Measurements from ENCODE around the gene MYLK2. TPM values are rescaled to one million over a fixed set of nuclear protein-coding genes. Genes with fewer than 3 reads are reported as not detected.
A peak's percentile ranks its signal among the peaks of the same experiment; 100 is the strongest.

The MYLK2 gene
- total RNA-seq, 3 donors from 2014 or later (not counting 1 experiment from before 2014, with no cell fraction given), result 0.12 TPM; not detected in 2

- Histone ChIP-seq H3K4me3 (ENCODE audit: low read length) (no peak overlapping the region), H3K9me3 (ENCODE audit: control insufficient read depth, insufficient read depth, low read length) (no peaks in the 10 kb centered on the region), H3K36me3 (ENCODE audit: control insufficient read depth, insufficient read depth, low read length) (no peaks in the 10 kb centered on the region), H3K4me1 (ENCODE audit: control insufficient read depth, insufficient read depth, low read length) (peaks cover 7% of the 10 kb centered on the region), H3K27me3 (ENCODE audit: control insufficient read depth, insufficient read depth, low read length) (no peaks in the 10 kb centered on the region), H3K27ac (ENCODE audit: low read length) (no peak overlapping the region)
- no peaks in the 10 kb centered on the region for H3K36me3 Mint-ChIP-seq
- ATAC-seq, result peak; percentile 83 to 98 (median 97)
- peaks cover 0 to 6% of the 10 kb centered on the region in 2 donors for H3K4me1 Mint-ChIP-seq
- 9% methylated on average over 24 of the region's 29 CpGs for WGBS (ENCODE audit: insufficient coverage)
- TF ChIP-seq CTCF (IDR thresholded peaks at IDR 0.05), result peak; percentile 99
- H3K27ac Mint-ChIP-seq, result no peak overlapping the region
- peaks cover 0 to 4% of the 10 kb centered on the region in 2 donors for H3K27me3 Mint-ChIP-seq (ENCODE audit: low read depth in 2 of 2)
- H3K4me3 Mint-ChIP-seq, result no peak overlapping the region
- intact Hi-C loops (cut with micrococcal nuclease), result loop anchor here (1.0 to 5.0 kb wide), 4 partner anchors 24 to 830 kb away; no protein-coding TSS in a partner anchor
- peak; percentile 79 to 86 for DNase-seq
- H3K9me3 Mint-ChIP-seq, result no peaks in the 10 kb centered on the region
Observed at GRCh38 chr20:31822421-31823330, 3.5 kb downstream of the MYLK2 start.

- Histone ChIP-seq H3K27ac (ENCODE audit: low read length) (no peak overlapping the region), H3K9me3 (ENCODE audit: control insufficient read depth, insufficient read depth, low read length) (no peaks in the 10 kb centered on the region), H3K36me3 (ENCODE audit: control insufficient read depth, insufficient read depth, low read length) (no peaks in the 10 kb centered on the region), H3K4me1 (ENCODE audit: control insufficient read depth, insufficient read depth, low read length) (peaks cover 7% of the 10 kb centered on the region), H3K4me3 (ENCODE audit: low read length) (no peak overlapping the region), H3K27me3 (ENCODE audit: control insufficient read depth, insufficient read depth, low read length) (no peaks in the 10 kb centered on the region)
- Mint-ChIP-seq H3K27me3 (ENCODE audit: low read depth in 2 of 2) (peaks cover 0 to 4% of the 10 kb centered on the region in 2 donors), H3K36me3 (no peaks in the 10 kb centered on the region), H3K27ac (no peak overlapping the region), H3K4me1 (peaks cover 0 to 6% of the 10 kb centered on the region in 2 donors), H3K9me3 (no peaks in the 10 kb centered on the region), H3K4me3 (no peak overlapping the region)
- TF ChIP-seq CTCF (IDR thresholded peaks at IDR 0.05), result no peak
- 73% methylated on average over 14 of the region's 14 CpGs for WGBS (ENCODE audit: insufficient coverage)
- intact Hi-C loops (cut with micrococcal nuclease), result loop anchor here (5.0 kb wide), 1 partner anchor 829 kb away; no protein-coding TSS in a partner anchor
- ATAC-seq, result no peak
- DNase-seq, result no peak
Observed at GRCh38 chr20:31823360-31824124, 4.4 kb downstream of the MYLK2 start.

GRCh38 chr20:31824125-31824485 lies 4.9 kb downstream of the MYLK2 start:
- Histone ChIP-seq H3K27me3 (ENCODE audit: control insufficient read depth, insufficient read depth, low read length) (no peaks in the 10 kb centered on the region), H3K9me3 (ENCODE audit: control insufficient read depth, insufficient read depth, low read length) (no peaks in the 10 kb centered on the region), H3K4me1 (ENCODE audit: control insufficient read depth, insufficient read depth, low read length) (peaks cover 7% of the 10 kb centered on the region), H3K4me3 (ENCODE audit: low read length) (no peak overlapping the region), H3K27ac (ENCODE audit: low read length) (no peak overlapping the region), H3K36me3 (ENCODE audit: control insufficient read depth, insufficient read depth, low read length) (no peaks in the 10 kb centered on the region)
- no peak for TF ChIP-seq CTCF (IDR thresholded peaks at IDR 0.05)
- no peaks in the 10 kb centered on the region for H3K36me3 Mint-ChIP-seq
- WGBS (ENCODE audit: insufficient coverage), result 94% methylated on average over 4 of the region's 4 CpGs
- no peak overlapping the region for H3K27ac Mint-ChIP-seq
- no peak overlapping the region for H3K4me3 Mint-ChIP-seq
- H3K9me3 Mint-ChIP-seq, result no peaks in the 10 kb centered on the region
- intact Hi-C loops (cut with micrococcal nuclease), result loop anchor here (5.0 kb wide), 1 partner anchor 828 kb away; no protein-coding TSS in a partner anchor
- DNase-seq, result no peak
- ATAC-seq, result no peak
- peaks cover 0 to 4% of the 10 kb centered on the region in 2 donors for H3K27me3 Mint-ChIP-seq (ENCODE audit: low read depth in 2 of 2)
- H3K4me1 Mint-ChIP-seq, result peaks cover 0 to 6% of the 10 kb centered on the region in 2 donors

Data from natural killer cell (primary cell).